Measurements from ENCODE around the gene METRN. TPM values are rescaled to one million over a fixed set of nuclear protein-coding genes. Genes with fewer than 3 reads are reported as not detected.

The METRN gene
- total RNA-seq, 1 donor from 2014 or later: 116 TPM

DNA sequence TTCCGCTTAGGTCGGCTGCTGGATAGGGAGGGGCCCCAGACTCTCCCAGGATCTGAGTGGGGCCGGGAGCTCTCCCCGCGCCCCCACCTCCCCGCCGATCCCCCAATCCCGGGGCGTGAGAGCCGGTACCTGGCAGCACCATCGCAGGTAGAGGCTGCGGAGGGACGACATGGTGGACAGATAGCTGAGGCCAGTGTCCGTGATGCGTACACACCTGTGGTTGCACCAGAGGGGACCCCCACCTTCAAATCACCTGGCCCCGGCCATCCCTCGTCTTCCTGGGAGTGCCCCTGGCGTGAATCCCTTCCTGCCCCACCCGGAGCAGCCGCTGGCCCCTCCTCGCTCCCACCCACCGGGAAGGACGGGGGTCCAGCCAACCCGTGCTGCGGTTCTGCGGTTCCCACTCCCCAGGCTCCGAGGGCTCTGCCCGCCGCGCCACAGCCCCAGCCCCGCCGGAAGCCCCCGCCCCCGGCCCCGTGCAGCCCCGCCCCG is 20.0 kb upstream of the METRN start:
- no peak for DNase-seq (ENCODE audit: low read depth)
- H3K4me3 ChIP-seq (ENCODE audit: low read depth, low read length): no peak overlapping the region
- H3K27me3 ChIP-seq (ENCODE audit: control insufficient read depth, insufficient read depth, low read length): peaks cover 53% of the 10 kb centered on the region
- no peak for TF ChIP-seq CTCF (IDR thresholded peaks at IDR 0.05; ENCODE audit: insufficient read depth, low read length, poor library complexity, severe bottlenecking)
- H3K36me3 ChIP-seq (ENCODE audit: control insufficient read depth, insufficient read depth, low read length): no peaks in the 10 kb centered on the region

GRCh38 chr16:695355-696089 is 19.4 kb upstream of the METRN start:
- no peak for TF ChIP-seq CTCF (IDR thresholded peaks at IDR 0.05; ENCODE audit: insufficient read depth, low read length, poor library complexity, severe bottlenecking)
- Histone ChIP-seq H3K36me3 (ENCODE audit: control insufficient read depth, insufficient read depth, low read length) (no peaks in the 10 kb centered on the region), H3K27me3 (ENCODE audit: control insufficient read depth, insufficient read depth, low read length) (peaks cover 59% of the 10 kb centered on the region), H3K4me3 (ENCODE audit: low read depth, low read length) (no peak overlapping the region)
- no peak for DNase-seq (ENCODE audit: low read depth)

DNA sequence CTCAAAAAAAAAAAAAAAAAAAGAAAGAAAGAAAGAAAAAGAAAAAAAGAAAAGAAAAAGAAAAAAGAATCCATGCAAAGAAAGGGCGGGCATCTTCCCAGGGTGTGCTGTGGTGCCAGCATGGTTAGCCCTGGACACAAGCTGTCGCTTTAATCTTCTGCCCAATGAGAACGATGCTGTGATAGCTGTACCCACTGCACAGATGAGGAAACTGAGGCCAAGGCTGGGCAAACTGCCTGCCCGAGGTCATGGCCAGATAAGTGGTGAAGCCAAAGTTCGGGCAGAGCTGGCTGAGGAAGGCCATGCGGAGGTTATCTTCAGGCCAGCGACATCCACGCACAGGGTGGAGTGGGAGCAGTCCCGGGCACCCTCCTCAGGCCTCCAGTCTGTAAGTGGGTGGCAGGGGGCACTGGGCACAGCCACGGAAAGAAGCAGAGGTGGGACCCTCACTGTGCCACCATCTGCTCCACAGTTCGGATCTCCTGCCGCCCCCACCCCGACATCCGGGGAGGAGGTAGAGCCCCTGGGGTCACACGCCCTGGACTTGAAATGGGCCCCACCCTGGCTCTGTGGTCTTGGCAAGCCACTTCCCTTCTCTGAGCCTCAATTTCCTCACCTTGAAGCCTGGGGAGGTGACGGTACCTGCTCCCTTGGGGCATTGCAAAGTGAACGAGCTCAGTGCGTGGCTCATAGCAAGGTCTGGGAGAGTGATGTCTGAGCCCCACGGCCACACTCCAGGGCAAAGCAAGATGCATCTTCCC is 15.8 kb upstream of the METRN start:
- Histone ChIP-seq H3K27me3 (ENCODE audit: control insufficient read depth, insufficient read depth, low read length) (peaks cover 80% of the 10 kb centered on the region), H3K4me3 (ENCODE audit: low read depth, low read length) (no peak overlapping the region), H3K36me3 (ENCODE audit: control insufficient read depth, insufficient read depth, low read length) (no peaks in the 10 kb centered on the region)
- no peak for TF ChIP-seq CTCF (IDR thresholded peaks at IDR 0.05; ENCODE audit: insufficient read depth, low read length, poor library complexity, severe bottlenecking)
- DNase-seq (ENCODE audit: low read depth): no peak

- peaks cover 76% of the 10 kb centered on the region for H3K27me3 ChIP-seq (ENCODE audit: control insufficient read depth, insufficient read depth, low read length)
- no peak for TF ChIP-seq CTCF (IDR thresholded peaks at IDR 0.05; ENCODE audit: insufficient read depth, low read length, poor library complexity, severe bottlenecking)
These were observed 14.0 kb upstream of the METRN start for GRCh38 chr16:700684-701584.

DNA sequence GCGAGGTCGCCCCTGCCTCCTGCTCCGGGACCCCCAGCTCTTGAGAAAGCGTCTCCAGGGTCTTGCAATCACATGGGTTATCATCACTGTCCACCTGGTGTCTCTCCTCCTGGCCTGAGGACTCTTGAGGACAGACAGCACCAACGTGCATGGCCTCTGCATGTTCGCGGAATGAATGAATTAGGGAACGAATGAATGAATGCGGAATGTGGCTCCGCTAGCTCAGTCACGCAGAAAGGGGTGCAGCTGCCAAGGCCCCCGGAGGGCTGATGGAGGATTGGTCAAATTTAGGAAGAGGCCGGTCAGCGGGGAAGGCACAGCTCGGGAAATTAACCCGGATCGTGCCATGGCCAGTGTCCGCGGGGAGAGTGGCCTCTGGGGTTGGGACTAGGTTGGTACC is 12.6 kb upstream of the METRN start:
- peaks cover 84% of the 10 kb centered on the region for H3K27me3 ChIP-seq (ENCODE audit: control insufficient read depth, insufficient read depth, low read length)

More at GRCh38 chr16:700684-701584, 14.0 kb upstream of the METRN start:
- Histone ChIP-seq H3K4me3 (ENCODE audit: low read depth, low read length) (no peak overlapping the region), H3K36me3 (ENCODE audit: control insufficient read depth, insufficient read depth, low read length) (no peaks in the 10 kb centered on the region)
- DNase-seq (ENCODE audit: low read depth): no peak

More for the DNA sequence above, 12.6 kb upstream of the METRN start:
- no peak for DNase-seq (ENCODE audit: low read depth)
- no peak for TF ChIP-seq CTCF (IDR thresholded peaks at IDR 0.05; ENCODE audit: insufficient read depth, low read length, poor library complexity, severe bottlenecking)
- Histone ChIP-seq H3K4me3 (ENCODE audit: low read depth, low read length) (no peak overlapping the region), H3K36me3 (ENCODE audit: control insufficient read depth, insufficient read depth, low read length) (no peaks in the 10 kb centered on the region)
